Fibroblast of lung (primary cell): ENCODE measurements around the gene TRAK1.

Experiments used
- EZH2 ChIP-seq: IDR thresholded peaks from 2 replicates; pipeline ENCODE4 v1.5.1; 2012; ENCODE audit warnings: low read length, control low read depth, mild to moderate bottlenecking; ENCODE audit errors: missing control alignments
- TF ChIP-seq, protein P1 (sequence below), 2 donors: IDR thresholded peaks in 1 of 2; conservative IDR thresholded peaks in 1 of 2; 1 replicate in 1 of 2; 2 replicates in 1 of 2; pipeline ENCODE4 v1.5.1; 2011 to 2012; ENCODE audit warnings: low read length in 2 of 2, control low read depth in 1 of 2, inconsistent platforms in 1 of 2, low read depth in 1 of 2, mild to moderate bottlenecking in 1 of 2

GRCh38 chr3:42053476-42053875, 37.7 kb upstream of the TRAK1 start:
- TF ChIP-seq, protein P1, sequence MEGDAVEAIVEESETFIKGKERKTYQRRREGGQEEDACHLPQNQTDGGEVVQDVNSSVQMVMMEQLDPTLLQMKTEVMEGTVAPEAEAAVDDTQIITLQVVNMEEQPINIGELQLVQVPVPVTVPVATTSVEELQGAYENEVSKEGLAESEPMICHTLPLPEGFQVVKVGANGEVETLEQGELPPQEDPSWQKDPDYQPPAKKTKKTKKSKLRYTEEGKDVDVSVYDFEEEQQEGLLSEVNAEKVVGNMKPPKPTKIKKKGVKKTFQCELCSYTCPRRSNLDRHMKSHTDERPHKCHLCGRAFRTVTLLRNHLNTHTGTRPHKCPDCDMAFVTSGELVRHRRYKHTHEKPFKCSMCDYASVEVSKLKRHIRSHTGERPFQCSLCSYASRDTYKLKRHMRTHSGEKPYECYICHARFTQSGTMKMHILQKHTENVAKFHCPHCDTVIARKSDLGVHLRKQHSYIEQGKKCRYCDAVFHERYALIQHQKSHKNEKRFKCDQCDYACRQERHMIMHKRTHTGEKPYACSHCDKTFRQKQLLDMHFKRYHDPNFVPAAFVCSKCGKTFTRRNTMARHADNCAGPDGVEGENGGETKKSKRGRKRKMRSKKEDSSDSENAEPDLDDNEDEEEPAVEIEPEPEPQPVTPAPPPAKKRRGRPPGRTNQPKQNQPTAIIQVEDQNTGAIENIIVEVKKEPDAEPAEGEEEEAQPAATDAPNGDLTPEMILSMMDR (conservative IDR thresholded peaks at IDR 0.05 in 1 of 2, IDR thresholded peaks at IDR 0.05 in 1 of 2; ENCODE audit: low read depth in 1 of 2, low read length in 2 of 2) = no peak
- TF ChIP-seq EZH2 = no peak
